Measurements from ENCODE around the gene GRK2.
"Not testable (repeated sequence)": the region's sequence is repeated elsewhere in the genome, so short reads cannot be mapped to it uniquely, and the experiment has no call there.

The GRK2 gene

GRCh38 chr11:67266449-67267187 lies at the start of gene GRK2:
Gene GRK2, plus strand, starts transcription at chr11:67266473. Its CDS starts 227 bp downstream, at chr11:67266700.
- no peak for DNase-seq

GRCh38 chr11:67227726-67228125 lies 38.5 kb upstream of the GRK2 start:
- DNase-seq = no peak

- no peak for DNase-seq
These were observed 35.9 kb upstream of the GRK2 start for GRCh38 chr11:67230406-67230805.

GRCh38 chr11:67230886-67231285 lies 35.4 kb upstream of the GRK2 start:
- no peak for DNase-seq

GRCh38 chr11:67233584-67234190 lies 32.6 kb upstream of the GRK2 start:
- no peak for DNase-seq

GRCh38 chr11:67234571-67234970 lies 31.7 kb upstream of the GRK2 start:
- DNase-seq = not testable (repeated sequence)

- no peak for DNase-seq
These were observed 28.7 kb upstream of the GRK2 start for GRCh38 chr11:67237574-67237973.

GRCh38 chr11:67238894-67239782 lies 27.1 kb upstream of the GRK2 start:
- DNase-seq = peak in 4 of 58 donors; percentile 4 to 43 (median 20)

- DNase-seq = peak; percentile 59 to 99 (median 96)
These were observed 26.3 kb upstream of the GRK2 start for GRCh38 chr11:67239783-67240575.

GRCh38 chr11:67240576-67241389 lies 25.5 kb upstream of the GRK2 start:
- DNase-seq = peak in 33 of 58 donors; percentile 13 to 64 (median 33)

- DNase-seq = no peak
These were observed 23.7 kb upstream of the GRK2 start for GRCh38 chr11:67242548-67242947.

GRCh38 chr11:67243051-67243450 lies 23.2 kb upstream of the GRK2 start:
- DNase-seq = no peak

GRCh38 chr11:67245046-67245445 lies 21.2 kb upstream of the GRK2 start:
- no peak for DNase-seq

- no peak for DNase-seq
These were observed 18.2 kb upstream of the GRK2 start for GRCh38 chr11:67247946-67248550.

GRCh38 chr11:67248653-67249052 lies 17.6 kb upstream of the GRK2 start:
- DNase-seq = no peak

- DNase-seq = no peak
These were observed 15.9 kb upstream of the GRK2 start for GRCh38 chr11:67250059-67251043.

- DNase-seq = no peak
These were observed 14.4 kb upstream of the GRK2 start for GRCh38 chr11:67251841-67252240.

- peak in 15 of 58 donors; percentile 12 to 76 (median 33) for DNase-seq
These were observed 13.4 kb upstream of the GRK2 start for GRCh38 chr11:67252831-67253239.

All from anterior cingulate cortex (tissue), 58 donors.